Measurements from ENCODE around the gene ENO2.

DNA sequence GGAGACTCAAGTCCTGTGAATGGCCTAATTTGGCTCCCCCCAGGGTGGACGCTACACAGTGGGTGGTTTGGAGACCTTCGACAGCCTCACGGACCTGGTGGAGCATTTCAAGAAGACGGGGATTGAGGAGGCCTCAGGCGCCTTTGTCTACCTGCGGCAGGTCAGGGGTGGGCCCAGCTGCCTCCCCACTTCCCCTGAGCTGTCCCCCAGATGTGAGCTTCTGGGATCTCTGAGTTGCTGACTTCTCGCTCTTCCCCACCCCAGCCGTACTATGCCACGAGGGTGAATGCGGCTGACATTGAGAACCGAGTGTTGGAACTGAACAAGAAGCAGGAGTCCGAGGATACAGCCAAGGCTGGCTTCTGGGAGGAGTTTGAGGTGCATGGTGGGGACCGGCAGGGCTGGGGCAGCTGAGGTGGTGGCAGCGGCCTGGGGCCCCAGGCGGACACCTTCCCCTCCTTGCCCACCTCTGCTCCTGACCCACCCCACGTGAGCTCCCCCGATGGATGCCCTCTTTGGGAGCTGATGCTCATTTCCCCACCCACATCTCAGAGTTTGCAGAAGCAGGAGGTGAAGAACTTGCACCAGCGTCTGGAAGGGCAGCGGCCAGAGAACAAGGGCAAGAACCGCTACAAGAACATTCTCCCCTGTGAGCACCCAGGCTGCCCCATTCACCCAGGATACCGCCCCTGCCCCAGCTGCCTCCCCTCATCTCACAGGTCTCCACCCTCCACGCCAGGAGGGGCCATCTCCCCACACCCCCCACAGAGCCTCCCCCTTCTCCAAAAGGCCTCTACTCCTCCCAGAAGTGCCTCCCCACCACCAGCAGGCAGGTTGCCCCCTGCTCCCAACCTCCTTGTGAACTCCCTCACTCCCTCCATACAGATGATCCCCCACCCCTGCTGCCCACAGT is 41.0 kb downstream of the ENO2 start:
- TF ChIP-seq, protein P1, sequence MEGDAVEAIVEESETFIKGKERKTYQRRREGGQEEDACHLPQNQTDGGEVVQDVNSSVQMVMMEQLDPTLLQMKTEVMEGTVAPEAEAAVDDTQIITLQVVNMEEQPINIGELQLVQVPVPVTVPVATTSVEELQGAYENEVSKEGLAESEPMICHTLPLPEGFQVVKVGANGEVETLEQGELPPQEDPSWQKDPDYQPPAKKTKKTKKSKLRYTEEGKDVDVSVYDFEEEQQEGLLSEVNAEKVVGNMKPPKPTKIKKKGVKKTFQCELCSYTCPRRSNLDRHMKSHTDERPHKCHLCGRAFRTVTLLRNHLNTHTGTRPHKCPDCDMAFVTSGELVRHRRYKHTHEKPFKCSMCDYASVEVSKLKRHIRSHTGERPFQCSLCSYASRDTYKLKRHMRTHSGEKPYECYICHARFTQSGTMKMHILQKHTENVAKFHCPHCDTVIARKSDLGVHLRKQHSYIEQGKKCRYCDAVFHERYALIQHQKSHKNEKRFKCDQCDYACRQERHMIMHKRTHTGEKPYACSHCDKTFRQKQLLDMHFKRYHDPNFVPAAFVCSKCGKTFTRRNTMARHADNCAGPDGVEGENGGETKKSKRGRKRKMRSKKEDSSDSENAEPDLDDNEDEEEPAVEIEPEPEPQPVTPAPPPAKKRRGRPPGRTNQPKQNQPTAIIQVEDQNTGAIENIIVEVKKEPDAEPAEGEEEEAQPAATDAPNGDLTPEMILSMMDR (conservative IDR thresholded peaks at IDR 0.05; ENCODE audit: low read depth, low read length) = no peak
- TF ChIP-seq EZH2 (IDR thresholded peaks at IDR 0.05; ENCODE audit: borderline replicate concordance, low read depth, low read length, poor library complexity, severe bottlenecking) = no peak

Data from A673 (cell line).